ENCODE results near the gene ATXN7L2.

DNA sequence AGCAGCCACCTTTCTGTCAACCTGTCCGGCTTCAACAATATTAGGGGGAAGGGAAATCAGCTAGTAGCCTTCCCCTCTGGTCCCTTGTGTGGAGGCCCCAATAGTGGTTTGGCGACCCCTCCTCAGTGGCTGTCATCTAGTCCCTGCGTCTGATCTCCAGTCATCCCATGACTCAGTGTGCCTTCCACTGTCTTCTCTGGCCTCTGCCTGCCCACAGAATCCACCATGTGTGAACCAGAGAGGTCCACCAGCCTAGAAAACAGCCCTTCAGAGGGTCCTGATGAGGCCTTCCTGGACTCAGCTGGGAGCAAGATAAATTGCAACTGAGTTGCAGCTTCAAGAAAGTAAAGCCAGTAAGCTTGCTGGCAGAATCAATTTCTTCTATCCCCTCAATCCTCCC, 3.8 kb upstream of the ATXN7L2 start:
- no peak for TF ChIP-seq POLR2A (IDR thresholded peaks at IDR 0.05; ENCODE audit: low read length)
- TF ChIP-seq GATA1 (IDR thresholded peaks at IDR 0.05; ENCODE audit: low read depth, low read length) = no peak
